PC-9 (cell line): ENCODE results near the gene LPAR2.

Experiments
- CTCF ChIP-seq: fragments of 200-600 bp; sonication (generic); conservative IDR thresholded peaks from 2 replicates; pipeline ENCODE4 v1.6.1; 2017; ENCODE audit warnings: mixed run types, antibody characterized with exemption, mild to moderate bottlenecking, moderate library complexity
- EZH2 ChIP-seq: fragments of 200-600 bp; sonication (generic); IDR thresholded peaks from 2 replicates; pipeline ENCODE4 v1.8.0; 2017; ENCODE audit warnings: antibody characterized with exemption, low read depth

- TF ChIP-seq CTCF (no peak), EZH2 (no peak)
These were observed 34.8 kb upstream of the LPAR2 start for GRCh38 chr19:19662871-19663255.
